Mucosa of stomach (tissue), 1 donor: ENCODE results near the gene CHKA.
"Not testable (repeated sequence)": the region's sequence is repeated elsewhere in the genome, so short reads cannot be mapped to it uniquely, and the experiment has no call there.

ENCODE experiments used
- H3K27me3 ChIP-seq: one replicate; pipeline ENCODE4 v1.7.0; 2013; ENCODE audit warnings: mild to moderate bottlenecking, low read length; ENCODE audit not compliant: control insufficient read depth, insufficient read depth
- H3K36me3 ChIP-seq: one replicate; pipeline ENCODE4 v1.7.0; 2013; ENCODE audit warnings: low read length; ENCODE audit not compliant: control insufficient read depth, insufficient read depth
- H3K4me1 ChIP-seq: one replicate; pipeline ENCODE4 v1.7.0; 2013; ENCODE audit warnings: mild to moderate bottlenecking, low read length; ENCODE audit not compliant: control insufficient read depth, insufficient read depth
- H3K4me3 ChIP-seq: one replicate; pipeline ENCODE4 v1.7.0; 2013; ENCODE audit warnings: low read length
- H3K9ac ChIP-seq: one replicate; pipeline ENCODE4 v1.7.0; 2013; ENCODE audit warnings: mild to moderate bottlenecking, low read length, moderate library complexity
- H3K9me3 ChIP-seq: one replicate; pipeline ENCODE4 v1.7.0; 2013; ENCODE audit warnings: mild to moderate bottlenecking, low read length, moderate library complexity; ENCODE audit not compliant: control insufficient read depth
- donor health status: Pancreatic carcinoma.

CHKA gene

GRCh38 chr11:68099057-68099456 is 22.1 kb downstream of the CHKA start:
- H3K4me1 ChIP-seq: peaks cover 15% of the 10 kb centered on the region
- H3K9ac ChIP-seq: no peak overlapping the region
- no peaks in the 10 kb centered on the region for H3K36me3 ChIP-seq
- H3K9me3 ChIP-seq: no peaks in the 10 kb centered on the region
- no peaks in the 10 kb centered on the region for H3K27me3 ChIP-seq
- no peak overlapping the region for H3K4me3 ChIP-seq

- Histone ChIP-seq H3K4me3 (no peak overlapping the region), H3K9me3 (no peaks in the 10 kb centered on the region), H3K27me3 (no peaks in the 10 kb centered on the region), H3K9ac (no peak overlapping the region), H3K36me3 (no peaks in the 10 kb centered on the region), H3K4me1 (peaks cover 19% of the 10 kb centered on the region)
Observed at GRCh38 chr11:68096962-68097361, 24.2 kb downstream of the CHKA start.

- Histone ChIP-seq H3K27me3 (no peaks in the 10 kb centered on the region), H3K4me3 (no peak overlapping the region), H3K36me3 (no peaks in the 10 kb centered on the region), H3K9ac (no peak overlapping the region), H3K9me3 (no peaks in the 10 kb centered on the region), H3K4me1 (peaks cover 18% of the 10 kb centered on the region)
Observed at GRCh38 chr11:68093565-68093964, 27.6 kb downstream of the CHKA start.

DNA sequence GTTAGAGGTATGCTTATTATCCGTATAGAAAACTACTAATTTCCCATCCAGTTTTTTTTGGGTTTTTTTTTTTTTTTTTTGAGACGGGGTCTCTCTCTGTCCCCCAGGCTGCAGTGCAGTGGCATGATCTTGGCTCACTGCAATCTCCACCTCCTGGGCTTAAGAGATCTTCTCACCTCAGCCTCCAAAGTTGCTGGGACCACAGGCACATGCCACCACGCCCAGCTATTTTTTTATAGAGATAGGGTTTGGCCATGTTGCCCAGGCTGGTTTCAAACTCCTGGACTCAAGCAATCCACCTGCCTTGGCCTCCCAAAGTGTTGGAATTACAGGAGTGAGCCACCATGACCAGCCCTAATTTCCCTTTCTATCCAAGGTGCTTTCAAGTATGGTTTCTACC is 28.2 kb downstream of the CHKA start:
- not testable (repeated sequence) for H3K27me3 ChIP-seq, H3K9me3 ChIP-seq, H3K36me3 ChIP-seq, H3K9ac ChIP-seq, H3K4me3 ChIP-seq
- H3K4me1 ChIP-seq: peaks cover 18% of the 10 kb centered on the region

DNA sequence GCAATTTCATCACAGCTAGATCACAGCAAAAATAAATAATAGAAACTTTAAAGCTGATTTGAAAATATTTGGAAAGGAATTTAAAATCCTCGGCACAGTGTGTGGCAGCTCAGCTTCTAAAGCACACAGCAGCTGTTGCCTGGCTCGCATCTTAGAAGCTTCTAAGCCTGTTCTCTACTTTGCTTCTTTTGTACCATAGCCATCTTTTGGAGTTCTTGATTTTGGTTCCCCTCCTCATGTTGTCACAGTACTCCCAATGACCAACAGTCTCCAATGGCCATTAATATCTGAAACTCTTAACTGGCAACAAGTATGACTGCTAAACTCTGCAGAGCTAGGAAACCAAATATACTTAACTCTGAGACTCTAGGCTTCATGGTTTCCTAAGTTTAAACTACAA is 28.8 kb downstream of the CHKA start:
- Histone ChIP-seq H3K36me3 (no peaks in the 10 kb centered on the region), H3K27me3 (no peaks in the 10 kb centered on the region), H3K9ac (no peak overlapping the region), H3K4me3 (no peak overlapping the region), H3K9me3 (no peaks in the 10 kb centered on the region), H3K4me1 (peaks cover 12% of the 10 kb centered on the region)

DNA sequence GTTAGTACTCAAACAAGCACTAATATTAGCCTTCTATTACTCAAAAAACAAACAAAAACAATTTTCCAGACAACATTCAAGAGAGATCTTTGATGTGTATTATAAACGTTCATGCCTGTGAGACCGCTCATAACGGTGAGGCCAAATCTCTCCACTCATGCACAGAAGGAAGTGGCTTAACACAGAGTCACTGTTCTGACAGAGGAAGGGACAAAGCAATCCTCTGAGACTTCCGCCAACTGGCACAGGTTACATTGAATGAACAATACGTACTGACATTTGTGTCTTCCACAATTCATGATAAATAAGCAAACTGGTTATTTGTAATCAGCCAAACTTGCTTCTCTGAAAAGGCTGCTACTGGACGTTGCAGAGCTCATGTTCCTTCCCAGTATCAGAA is 30.5 kb downstream of the CHKA start:
- Histone ChIP-seq H3K36me3 (no peaks in the 10 kb centered on the region), H3K4me1 (peaks cover 8% of the 10 kb centered on the region), H3K9ac (no peak overlapping the region), H3K4me3 (no peak overlapping the region), H3K9me3 (no peaks in the 10 kb centered on the region), H3K27me3 (no peaks in the 10 kb centered on the region)

DNA sequence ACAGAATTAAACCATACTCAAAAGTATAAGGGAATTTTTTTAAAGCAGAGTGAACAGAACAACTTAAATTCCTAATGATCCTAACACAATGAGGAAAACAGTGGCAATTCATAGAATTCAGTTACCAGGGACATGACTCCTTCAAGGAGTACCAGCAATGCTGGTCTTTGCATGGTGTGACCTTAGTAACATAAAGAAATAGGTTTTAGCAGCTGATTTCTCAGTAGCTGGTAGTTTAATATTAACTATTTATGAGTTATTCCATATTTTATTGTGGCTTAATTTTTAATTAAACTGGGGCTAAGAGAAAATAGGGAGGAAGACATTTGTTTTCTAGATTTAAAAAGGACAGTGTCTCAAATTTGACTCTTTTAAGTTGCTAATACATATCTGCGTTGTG is 30.9 kb downstream of the CHKA start:
- H3K36me3 ChIP-seq: no peaks in the 10 kb centered on the region
- no peak overlapping the region for H3K9ac ChIP-seq
- H3K27me3 ChIP-seq: no peaks in the 10 kb centered on the region
- peaks cover 8% of the 10 kb centered on the region for H3K4me1 ChIP-seq
- no peaks in the 10 kb centered on the region for H3K9me3 ChIP-seq
- no peak overlapping the region for H3K4me3 ChIP-seq

DNA sequence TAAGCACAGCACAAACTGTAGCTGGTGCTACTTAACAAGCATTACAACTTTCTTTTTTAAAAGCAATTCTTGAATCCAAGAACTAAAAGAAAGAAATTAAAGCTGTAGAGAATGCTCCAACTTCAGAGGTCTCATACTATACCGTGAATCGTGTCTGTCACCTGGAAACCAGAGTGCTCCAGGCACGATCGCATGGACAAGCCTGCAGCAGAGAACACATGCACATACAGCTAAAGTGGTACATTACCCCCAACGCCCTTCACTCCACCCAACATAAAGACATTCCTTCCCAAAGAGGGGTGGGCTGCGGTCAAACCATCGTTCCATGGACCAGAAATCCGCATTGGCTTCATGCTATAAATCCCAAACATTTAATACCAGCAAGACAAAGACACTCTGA is 31.5 kb downstream of the CHKA start:
- no peak overlapping the region for H3K9ac ChIP-seq
- H3K4me1 ChIP-seq: peaks cover 8% of the 10 kb centered on the region
- H3K36me3 ChIP-seq: no peaks in the 10 kb centered on the region
- no peaks in the 10 kb centered on the region for H3K9me3 ChIP-seq
- no peaks in the 10 kb centered on the region for H3K27me3 ChIP-seq
- H3K4me3 ChIP-seq: no peak overlapping the region

GRCh38 chr11:68083517-68083916 is 37.7 kb downstream of the CHKA start:
- H3K9me3 ChIP-seq: no peaks in the 10 kb centered on the region
- no peaks in the 10 kb centered on the region for H3K36me3 ChIP-seq
- peaks cover 7% of the 10 kb centered on the region for H3K4me1 ChIP-seq
- H3K27me3 ChIP-seq: no peaks in the 10 kb centered on the region
- no peak overlapping the region for H3K4me3 ChIP-seq
- H3K9ac ChIP-seq: no peak overlapping the region

DNA sequence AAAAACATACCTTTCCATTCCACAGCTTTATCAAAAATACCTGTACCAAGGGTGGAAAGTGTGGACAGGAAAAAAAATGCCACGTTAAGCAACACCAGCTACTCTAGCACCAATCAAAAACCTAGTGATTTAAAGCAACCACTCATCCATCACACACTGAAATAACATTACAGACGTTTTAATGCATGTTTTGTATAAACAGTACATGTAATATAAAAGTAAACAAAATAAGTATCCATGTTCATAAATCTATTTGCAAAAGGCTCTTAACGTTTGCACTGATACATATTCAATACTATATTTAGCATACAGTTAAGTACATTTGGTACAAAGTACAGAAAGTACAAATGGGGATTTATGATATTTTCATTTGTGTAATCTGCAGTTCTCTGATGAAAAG is 38.7 kb downstream of the CHKA start:
- Histone ChIP-seq H3K4me1 (peaks cover 16% of the 10 kb centered on the region), H3K9ac (no peak overlapping the region), H3K9me3 (no peaks in the 10 kb centered on the region), H3K4me3 (no peak overlapping the region), H3K27me3 (no peaks in the 10 kb centered on the region), H3K36me3 (no peaks in the 10 kb centered on the region)

- Histone ChIP-seq H3K9ac (no peak overlapping the region), H3K4me3 (no peak overlapping the region)
Observed at GRCh38 chr11:68081691-68082090, 39.5 kb downstream of the CHKA start.

DNA sequence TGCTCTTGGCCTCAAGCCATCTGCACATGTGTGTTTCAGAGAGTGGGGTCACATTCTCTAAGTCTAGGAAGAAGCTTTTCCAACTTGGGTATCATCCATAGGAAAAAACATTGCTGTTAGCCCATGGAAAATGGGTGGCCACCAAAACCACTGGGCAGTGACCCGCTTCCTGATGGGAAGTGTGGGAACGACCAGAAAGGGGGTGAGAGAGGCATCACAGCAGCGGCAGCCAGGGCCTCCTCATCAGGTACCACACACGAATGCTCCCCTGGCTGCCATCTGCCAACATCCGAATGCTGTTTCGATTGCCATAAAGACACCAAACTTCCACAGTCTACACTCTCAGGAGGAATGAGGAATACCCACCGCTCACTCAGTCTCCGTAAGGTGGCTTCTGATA is 40.3 kb downstream of the CHKA start:
- Histone ChIP-seq H3K9ac (no peak overlapping the region), H3K9me3 (no peaks in the 10 kb centered on the region), H3K4me1 (peaks cover 16% of the 10 kb centered on the region), H3K36me3 (no peaks in the 10 kb centered on the region), H3K27me3 (no peaks in the 10 kb centered on the region), H3K4me3 (no peak overlapping the region)

More at GRCh38 chr11:68081691-68082090, 39.5 kb downstream of the CHKA start:
- peaks cover 16% of the 10 kb centered on the region for H3K4me1 ChIP-seq
- no peaks in the 10 kb centered on the region for H3K9me3 ChIP-seq
- H3K36me3 ChIP-seq: no peaks in the 10 kb centered on the region
- no peaks in the 10 kb centered on the region for H3K27me3 ChIP-seq
